NCI-H2107 treated with DMSO at 0.1 percent for 48 hours (cell line): ENCODE data around the gene IRAK1BP1.
"Not testable (repeated sequence)": the region's sequence is repeated elsewhere in the genome, so short reads cannot be mapped to it uniquely, and the experiment has no call there.

Experiments
- DNase-seq: peaks from one replicate; lab custom pipeline; 2025; ENCODE audit not compliant: unreplicated experiment; lab: John Stamatoyannopoulos, UW

Gene IRAK1BP1

DNA sequence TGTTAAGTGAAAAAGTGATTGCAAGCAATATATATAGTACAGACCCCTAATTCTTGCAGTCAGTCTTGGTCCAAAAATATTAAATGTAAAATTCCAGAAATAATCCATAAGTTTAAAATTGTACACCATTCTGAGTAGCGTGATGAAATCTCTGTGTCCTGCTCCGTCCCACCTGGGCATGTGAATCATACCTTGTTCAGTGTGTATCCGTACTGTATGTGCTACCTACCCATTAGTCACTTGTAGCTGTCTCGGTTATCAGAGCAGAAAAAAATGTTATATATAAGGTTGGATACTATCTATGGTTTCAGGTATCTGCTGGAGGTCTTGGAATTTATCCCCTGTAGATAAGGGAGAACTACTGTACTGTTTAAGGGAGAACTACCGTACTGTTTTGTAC is 16.3 kb downstream of the IRAK1BP1 start:
- DNase-seq: no peak

DNA sequence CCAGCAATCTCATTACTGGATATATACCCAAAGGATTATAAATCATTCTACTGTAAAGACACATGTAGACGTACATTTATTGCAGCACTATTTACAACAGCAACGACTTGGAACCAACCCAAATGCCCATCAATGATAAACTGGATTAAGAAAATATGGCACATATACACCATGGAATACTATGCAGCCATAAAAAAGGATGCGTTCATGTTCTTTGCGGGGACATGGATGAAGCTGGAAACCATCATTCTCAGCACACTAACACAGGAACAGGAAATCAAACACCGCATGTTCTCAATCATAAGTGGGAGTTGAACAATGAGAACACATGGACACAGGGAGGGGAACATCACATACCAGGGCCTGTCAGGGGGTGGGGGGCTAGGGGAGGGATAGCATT is 22.6 kb downstream of the IRAK1BP1 start:
- DNase-seq: not testable (repeated sequence)

DNA sequence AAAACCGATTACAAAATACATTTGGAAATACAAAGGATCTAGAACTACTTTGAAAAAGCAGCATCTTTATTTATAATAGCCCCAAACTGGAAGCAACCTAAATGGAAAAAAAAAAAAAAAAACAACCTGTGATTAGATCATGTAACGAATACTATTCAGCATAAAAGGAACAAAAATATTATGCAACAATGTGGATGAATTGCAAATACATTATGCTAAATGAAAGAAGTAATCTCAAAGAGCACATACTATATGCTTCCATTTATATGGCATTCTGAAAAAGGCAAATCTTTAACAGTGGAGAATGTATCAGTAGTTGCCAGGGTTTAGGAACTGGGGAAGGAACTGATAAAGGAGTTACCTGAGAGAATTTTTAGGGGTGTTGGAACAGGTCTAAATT is 28.9 kb downstream of the IRAK1BP1 start:
- DNase-seq: no peak

DNA sequence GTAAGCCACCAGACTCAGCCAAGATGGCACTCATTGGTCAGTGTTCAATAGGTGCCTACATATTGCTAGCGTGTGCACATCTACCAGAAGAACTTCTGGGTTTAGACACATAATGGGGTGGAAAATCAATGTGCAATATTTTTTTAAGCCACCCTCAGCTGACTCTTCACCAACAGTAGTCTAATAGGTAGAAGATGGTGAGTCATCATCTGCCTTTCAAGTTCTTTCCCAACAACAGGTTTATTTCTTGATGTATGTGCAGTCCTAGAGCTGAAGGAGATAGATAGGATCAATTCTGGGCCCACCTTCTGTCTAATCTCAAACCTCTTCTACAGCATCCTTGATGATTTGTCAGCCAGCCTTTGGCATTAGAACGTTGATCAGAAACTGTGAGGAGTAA is 41.3 kb downstream of the IRAK1BP1 start:
- no peak for DNase-seq

DNA sequence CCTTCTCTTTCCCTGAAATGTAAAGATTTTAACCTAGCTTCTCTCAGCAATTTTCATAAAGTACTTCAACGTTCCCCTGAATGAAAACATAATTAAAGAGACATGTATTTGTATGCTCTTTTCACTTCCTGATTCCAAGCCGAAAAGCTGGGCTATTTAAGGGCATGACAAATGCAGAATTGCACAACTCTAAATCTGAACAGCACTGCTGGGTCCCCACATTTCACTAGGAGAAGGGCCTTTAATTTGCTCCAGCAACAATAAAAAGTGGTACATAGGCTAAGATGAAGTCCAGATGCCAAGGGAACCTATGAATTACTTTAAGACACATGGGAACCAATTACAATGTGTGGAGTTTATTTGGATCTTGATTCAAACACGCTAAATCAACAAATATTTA is 42.0 kb downstream of the IRAK1BP1 start:
- DNase-seq: no peak

DNA sequence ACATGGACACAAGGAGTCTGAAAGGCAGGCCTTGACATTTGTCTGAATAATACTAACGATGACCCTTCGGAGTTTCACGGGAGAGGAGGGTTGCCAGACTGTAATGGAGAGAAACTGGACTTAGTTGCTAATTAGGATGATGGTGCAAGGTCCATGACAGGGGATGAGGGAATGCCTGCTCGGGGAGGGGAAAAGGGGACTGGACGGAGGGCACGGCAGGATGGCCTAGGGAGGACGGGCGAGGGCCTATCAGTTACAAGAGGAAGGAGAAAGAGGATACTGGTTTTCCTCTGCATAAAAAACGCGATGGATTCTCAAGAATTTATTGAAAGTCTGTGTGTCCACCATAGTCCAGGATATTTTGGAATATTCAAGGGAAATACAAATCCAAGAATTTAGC is 42.7 kb downstream of the IRAK1BP1 start:
- DNase-seq: no peak

DNA sequence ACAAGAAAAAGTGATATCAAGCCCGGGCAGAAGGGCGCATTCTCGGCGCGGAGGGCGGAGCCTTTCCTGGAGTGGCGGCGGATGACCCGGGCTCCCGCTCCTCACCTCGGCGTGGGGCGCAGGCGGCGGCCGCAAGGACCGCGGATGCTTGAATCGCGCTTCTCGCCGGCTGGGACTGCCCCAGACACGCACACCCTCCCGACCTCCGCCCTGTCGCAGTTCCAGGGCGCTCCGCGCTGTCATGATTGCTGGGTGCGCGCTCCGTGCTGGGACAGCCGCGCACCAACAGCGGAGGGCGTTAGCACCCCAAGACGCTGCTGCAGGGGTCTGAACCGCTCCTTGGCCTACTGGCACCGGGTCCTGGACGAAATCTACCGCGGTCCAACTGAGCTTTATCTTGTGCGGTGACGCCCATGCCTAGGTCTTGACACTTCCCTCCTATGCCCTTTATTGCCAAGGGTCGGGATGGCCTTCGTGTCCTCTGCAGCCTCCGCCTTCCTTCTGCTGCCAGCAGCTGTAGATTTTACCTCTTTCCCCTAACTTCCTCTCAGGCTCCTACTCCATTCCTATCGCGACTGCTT is 43.3 kb downstream of the IRAK1BP1 start:
- no peak for DNase-seq

DNA sequence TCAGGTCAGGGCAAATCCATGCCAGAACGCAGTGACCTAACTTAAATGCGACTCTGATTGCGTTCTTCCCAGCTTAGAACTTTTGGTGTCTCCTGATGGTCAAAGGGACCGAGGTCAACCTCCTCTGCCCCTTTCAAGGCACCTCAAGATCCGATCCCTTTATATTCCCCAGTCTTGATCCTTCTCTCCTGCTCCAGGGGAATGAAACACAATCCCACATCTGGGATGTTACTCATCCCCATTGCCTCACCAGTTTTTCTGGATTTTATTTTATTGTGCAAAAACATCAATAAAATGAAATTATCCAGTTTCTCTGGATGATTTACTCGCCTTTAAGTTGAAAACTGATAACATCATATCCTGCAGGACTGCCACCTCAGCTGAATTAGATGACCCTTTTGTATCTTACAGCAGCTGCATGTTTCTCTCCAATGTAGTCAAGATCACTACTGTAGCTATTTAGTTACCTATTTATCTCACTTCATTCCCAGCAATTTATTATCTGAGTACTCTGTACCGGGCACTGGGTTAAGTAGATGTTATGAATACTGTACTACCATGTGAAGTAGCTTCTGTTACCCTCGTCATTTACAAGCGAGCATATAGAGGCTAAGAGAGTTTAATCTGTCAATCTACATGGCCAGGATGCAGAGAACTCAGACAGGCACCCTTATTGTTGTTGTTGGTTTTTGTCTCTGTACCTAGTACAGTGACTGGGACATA is 44.0 kb downstream of the IRAK1BP1 start:
- no peak for DNase-seq

DNA sequence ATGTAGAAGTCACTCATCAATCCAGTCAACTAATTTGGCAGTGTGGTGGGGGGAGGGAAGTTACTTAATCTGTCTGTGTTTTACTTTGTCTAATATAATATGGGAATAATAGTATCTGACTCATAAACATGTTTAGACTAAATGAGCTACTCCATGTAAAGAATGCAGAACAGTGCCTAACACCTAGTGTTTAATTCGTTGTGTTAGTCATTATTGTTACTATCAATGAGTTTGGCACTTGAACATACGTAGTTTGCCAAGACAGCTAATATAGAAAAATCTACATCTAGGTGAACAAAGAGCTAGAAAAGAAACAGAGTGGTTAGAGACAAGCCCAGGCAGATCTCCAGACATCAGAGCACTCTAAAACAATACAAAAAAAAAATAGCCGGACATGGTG is 49.1 kb downstream of the IRAK1BP1 start:
- DNase-seq: no peak

DNA sequence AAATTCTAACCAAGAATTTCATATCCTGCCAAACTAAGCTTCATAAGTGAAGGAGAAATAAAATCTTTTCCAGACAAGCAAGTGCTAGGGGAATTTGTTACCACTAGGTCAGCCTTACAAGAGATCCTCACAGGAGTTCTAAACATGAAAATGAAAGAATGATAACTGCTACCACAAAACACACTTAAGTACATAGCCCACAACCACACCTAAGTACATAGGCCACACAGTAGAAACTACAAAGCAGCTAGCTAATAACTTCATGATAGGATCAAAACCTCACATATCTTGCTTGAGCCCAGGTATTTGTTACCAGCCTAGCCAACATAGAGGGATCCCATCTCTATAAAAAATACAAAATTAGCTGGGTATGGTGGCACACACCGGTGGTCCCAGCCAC is 50.4 kb downstream of the IRAK1BP1 start:
- DNase-seq: no peak

DNA sequence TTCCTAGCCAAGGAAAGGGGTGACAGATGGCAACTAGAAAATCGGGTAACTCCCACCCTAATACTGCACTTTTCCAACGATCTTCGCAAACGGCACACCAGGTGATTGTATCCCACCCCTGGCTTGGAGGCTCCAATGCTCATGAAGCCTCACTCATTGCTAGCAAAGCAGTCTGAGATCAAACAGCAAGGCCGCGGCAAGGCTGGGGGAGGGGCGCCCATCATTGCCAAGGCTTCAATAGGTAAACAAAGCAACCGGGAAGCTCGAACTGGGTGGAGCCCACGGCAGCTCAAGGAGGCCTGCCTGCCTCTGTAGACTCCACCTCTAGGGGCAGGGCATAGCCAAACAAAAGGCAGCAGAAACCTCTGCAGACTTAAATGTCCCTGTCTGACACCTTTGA is 53.8 kb downstream of the IRAK1BP1 start:
- DNase-seq: not testable (repeated sequence)

DNA sequence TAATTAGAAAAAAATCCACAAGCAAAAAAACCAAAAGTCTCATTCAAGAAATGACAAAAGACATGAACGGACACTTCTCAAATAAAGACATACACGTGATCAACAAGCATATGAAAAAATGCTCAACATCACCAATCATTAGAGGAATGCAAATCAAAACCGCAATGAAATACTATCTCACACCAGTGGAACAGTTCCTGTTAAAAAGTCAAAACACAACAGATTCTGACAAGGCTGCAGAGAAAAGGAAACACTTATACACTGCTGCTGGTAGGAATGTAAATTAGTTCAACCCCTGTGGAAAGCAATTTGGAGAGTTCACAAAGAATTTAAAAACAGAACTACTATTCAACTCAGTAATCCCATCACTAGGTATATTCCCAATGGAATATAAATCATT is 58.0 kb downstream of the IRAK1BP1 start:
- DNase-seq: no peak

DNA sequence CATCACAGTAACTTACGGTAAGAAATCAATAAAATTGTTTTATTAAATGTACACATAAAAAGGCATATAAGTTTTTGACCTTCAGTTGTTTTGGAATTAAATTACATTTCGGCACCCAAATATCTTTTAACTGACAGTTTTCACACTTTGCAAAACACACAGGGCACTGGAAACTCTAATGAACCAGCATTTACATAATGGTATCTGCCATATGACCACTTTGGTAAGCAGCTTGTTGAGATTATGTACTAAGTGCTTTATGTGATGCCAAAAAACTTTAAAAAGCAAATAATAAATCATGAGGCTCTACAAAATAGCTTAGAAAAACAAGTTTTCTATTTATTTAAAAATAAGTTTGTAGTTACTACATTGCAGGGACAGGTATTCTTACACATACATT is 68.2 kb downstream of the IRAK1BP1 start:
- no peak for DNase-seq

DNA sequence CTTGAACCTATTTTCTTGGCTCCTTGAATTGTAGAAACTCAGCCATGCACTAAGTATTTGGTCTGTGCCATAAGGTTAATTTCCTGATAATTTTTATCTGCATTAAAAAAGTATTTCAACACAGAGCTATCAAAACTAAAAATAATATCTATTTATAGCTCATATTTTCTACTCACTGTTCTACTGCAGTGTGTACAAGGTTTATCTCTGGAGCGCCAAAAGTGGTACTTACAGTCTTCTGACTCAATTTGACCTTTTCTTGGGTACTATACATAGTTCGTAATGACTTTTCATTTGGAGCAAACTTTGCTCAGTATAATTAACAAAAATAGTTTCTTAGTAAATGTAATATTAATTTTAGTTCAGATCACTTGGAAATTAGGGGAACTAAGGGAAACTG is 69.2 kb downstream of the IRAK1BP1 start:
- no peak for DNase-seq

DNA sequence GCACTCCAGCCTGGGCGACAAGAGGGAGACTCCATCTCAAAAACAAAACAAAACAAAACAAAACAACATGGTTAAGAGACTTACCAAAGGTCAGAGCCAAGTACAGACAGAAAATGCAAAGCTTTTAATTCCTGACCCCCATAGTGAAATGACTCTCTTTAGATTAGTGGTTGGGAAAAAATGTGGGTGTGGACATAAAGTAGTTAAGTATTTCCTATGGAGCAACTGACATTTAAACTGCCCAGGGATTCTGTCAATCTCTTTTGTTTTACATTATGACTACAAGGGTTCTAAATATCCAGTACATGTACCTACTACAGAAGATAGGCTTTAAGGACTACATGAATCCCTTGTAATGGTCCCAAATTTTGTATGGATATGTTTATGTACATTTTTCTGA is 75.1 kb downstream of the IRAK1BP1 start:
- no peak for DNase-seq

DNA sequence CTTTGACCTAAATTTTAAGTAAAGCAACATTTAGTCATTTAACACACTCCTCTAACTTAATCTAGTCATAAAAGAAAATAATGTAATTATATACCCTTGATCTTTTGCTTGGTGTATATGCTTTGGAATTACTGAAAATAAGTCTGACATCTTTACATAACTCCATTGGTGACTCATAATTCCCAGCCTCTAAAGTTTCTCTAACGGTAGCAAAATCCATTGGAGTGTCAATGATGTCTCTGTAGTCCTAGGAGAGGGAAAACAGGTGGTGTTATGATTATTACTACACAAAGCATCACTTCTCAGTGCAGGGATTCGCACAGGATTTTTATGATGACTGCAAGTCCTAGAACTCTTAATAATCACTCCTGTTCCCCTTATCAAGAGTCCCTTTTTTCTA is 80.2 kb downstream of the IRAK1BP1 start:
- no peak for DNase-seq

DNA sequence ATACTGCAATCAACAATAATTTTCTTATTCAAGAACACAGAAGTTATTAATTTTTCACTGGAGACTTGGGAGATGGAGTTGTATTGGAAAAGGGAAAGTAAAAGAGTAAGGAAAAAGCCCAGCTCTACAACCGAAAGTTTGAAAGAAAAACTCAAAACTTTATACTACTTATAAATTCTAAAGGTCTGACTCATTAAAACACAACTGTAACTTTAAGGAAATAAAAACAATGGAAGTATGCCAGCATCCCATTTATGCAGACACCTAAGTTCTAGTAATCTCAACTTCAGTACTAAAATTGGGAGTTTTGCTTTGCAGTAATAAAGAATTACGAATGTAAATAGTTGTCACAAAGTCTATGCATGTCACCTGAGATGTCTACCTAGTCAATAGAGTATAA is 80.6 kb downstream of the IRAK1BP1 start:
- DNase-seq: no peak

DNA sequence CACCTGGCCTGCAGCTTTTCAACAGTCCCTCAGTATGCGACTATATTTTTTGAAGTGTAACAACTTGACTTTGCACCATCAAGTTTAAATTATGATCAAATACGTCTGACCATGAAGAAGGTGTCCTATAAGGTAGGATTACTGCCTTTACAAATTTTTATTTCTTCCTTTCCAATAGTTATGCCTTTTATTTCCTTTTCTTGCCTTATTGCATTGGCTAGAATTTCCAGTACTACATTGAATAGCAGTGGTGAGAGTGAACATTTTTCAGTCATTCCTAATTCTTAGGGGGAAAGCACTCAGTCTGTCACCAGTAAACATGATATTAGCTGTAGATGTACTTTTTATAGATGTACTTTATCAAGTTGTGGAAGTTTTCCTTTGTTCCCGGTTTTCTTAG is 81.4 kb downstream of the IRAK1BP1 start:
- no peak for DNase-seq

DNA sequence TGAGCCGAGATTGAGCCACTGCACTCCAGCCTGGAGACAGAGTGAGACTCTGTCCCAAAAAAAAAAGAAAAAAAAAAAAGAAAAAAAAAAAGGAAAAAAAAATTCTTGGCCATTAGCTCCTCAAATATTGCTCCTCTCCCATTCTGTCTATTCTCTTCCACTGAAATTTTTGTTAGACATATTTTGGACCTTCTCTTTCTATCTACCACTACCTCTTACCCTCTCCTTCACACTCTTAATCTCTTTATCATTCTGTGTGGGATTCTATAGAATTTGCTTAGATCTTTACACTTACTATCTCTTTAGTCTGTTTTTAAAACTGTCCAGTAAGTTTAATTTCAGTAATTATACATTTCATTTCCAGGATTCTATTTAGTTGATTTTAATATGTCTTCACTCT is 85.0 kb downstream of the IRAK1BP1 start:
- DNase-seq: no peak
